ENCODE results near the gene HAGH.
"Not testable (repeated sequence)": the region's sequence is repeated elsewhere in the genome, so short reads cannot be mapped to it uniquely, and the experiment has no call there.

HAGH gene

GRCh38 chr16:1810106-1810505 is 16.5 kb downstream of the HAGH start:
- no peak for DNase-seq

- DNase-seq, result no peak
These were observed 17.3 kb downstream of the HAGH start for GRCh38 chr16:1809281-1809801.

GRCh38 chr16:1808691-1809090 is 17.9 kb downstream of the HAGH start:
- DNase-seq, result no peak

GRCh38 chr16:1807626-1808025 is 19.0 kb downstream of the HAGH start:
- DNase-seq, result no peak

- no peak for DNase-seq
These were observed 25.9 kb downstream of the HAGH start for GRCh38 chr16:1800701-1801100.

- DNase-seq, result not testable (repeated sequence)
These were observed 27.4 kb downstream of the HAGH start for GRCh38 chr16:1799263-1799662.

- no peak for DNase-seq
These were observed 31.5 kb downstream of the HAGH start for GRCh38 chr16:1794908-1795666.

GRCh38 chr16:1794221-1794871 is 32.3 kb downstream of the HAGH start:
- no peak for DNase-seq

GRCh38 chr16:1793578-1794220 is 32.9 kb downstream of the HAGH start, which contains the start of gene IGFALS:
IGFALS (minus strand) TSS chr16:1793705; CDS start chr16:1793652, 53 bp downstream.
- no peak for DNase-seq

GRCh38 chr16:1792836-1793577 is 33.6 kb downstream of the HAGH start:
- no peak for DNase-seq

GRCh38 chr16:1791943-1792812 is 34.4 kb downstream of the HAGH start:
- DNase-seq, result no peak

GRCh38 chr16:1791256-1791942 is 35.2 kb downstream of the HAGH start:
- no peak for DNase-seq

- DNase-seq, result no peak
These were observed 35.9 kb downstream of the HAGH start for GRCh38 chr16:1790611-1791255.

GRCh38 chr16:1790261-1790610 is 36.4 kb downstream of the HAGH start:
- no peak for DNase-seq

GRCh38 chr16:1789643-1790045 is 37.0 kb downstream of the HAGH start:
- no peak for DNase-seq

GRCh38 chr16:1788708-1789100 is 37.9 kb downstream of the HAGH start:
- no peak for DNase-seq

GRCh38 chr16:1788095-1788707 is 38.4 kb downstream of the HAGH start:
- DNase-seq, result no peak

GRCh38 chr16:1787322-1788094 is 39.1 kb downstream of the HAGH start:
- no peak for DNase-seq

GRCh38 chr16:1787056-1787321 is 39.6 kb downstream of the HAGH start:
- DNase-seq, result no peak
